PC-9 (cell line): ENCODE data around the gene BCL11A. TPM values are rescaled to one million over a fixed set of nuclear protein-coding genes. Genes with fewer than 3 reads are reported as not detected.

ENCODE experiments used
- BruUV-seq: library from RNA; stranded (reverse); fragments of 400-500 nt; replicated peaks from 2 replicates; lab custom pipeline; 2021; lab: Mats Ljungman, UMichigan
- CTCF ChIA-PET: fragments of 300-600 bp; sonication (Branson Sonifier 250); formaldehyde crosslinking; loops from one replicate; lab custom pipeline; 2022; ENCODE audit warnings: antibody characterized with exemption; lab: Charles Lee
- POLR2A ChIA-PET: fragments of 300-600 bp; sonication (Branson Sonifier 250); formaldehyde crosslinking; loops from one replicate; lab custom pipeline; 2022; ENCODE audit warnings: antibody characterized with exemption; ENCODE audit not compliant: unreplicated experiment; lab: Charles Lee
- DNase-seq, 2 experiments: peaks; one replicate each; pipeline versions ENCODE4 v3.0.0 to v3.0.0-alpha.2; 2015 to 2022; ENCODE audit warnings: mixed read lengths in 1 of 2
- H2AFZ ChIP-seq: fragments of 200-600 bp; sonication (generic); 2 replicates; pipeline ENCODE4 v1.8.1; 2017; ENCODE audit warnings: antibody characterized with exemption
- H3F3A ChIP-seq: fragments of 200-600 bp; sonication (generic); 2 replicates; pipeline ENCODE4 v1.8.1; 2017; ENCODE audit warnings: antibody characterized with exemption, mild to moderate bottlenecking, low read depth; ENCODE audit not compliant: insufficient read depth
- H3K27ac ChIP-seq: fragments of 200-600 bp; sonication (generic); 2 replicates; pipeline ENCODE4 v1.6.1; 2016; ENCODE audit warnings: mixed run types
- H3K27me3 ChIP-seq: fragments of 200-600 bp; sonication (generic); 2 replicates; pipeline ENCODE4 v1.6.1; 2016; ENCODE audit warnings: low read depth, mixed run types; ENCODE audit not compliant: insufficient read depth
- H3K36me3 ChIP-seq: fragments of 200-600 bp; sonication (generic); 2 replicates; pipeline ENCODE4 v1.6.1; 2016; ENCODE audit warnings: low read depth, mixed run types
- H3K4me1 ChIP-seq: fragments of 200-600 bp; sonication (generic); replicated peaks from 2 replicates; pipeline ENCODE4 v1.6.1; 2016; ENCODE audit warnings: mixed run types; ENCODE audit not compliant: insufficient read depth
- H3K4me2 ChIP-seq: fragments of 200-600 bp; sonication (generic); 2 replicates; pipeline ENCODE4 v1.6.1; 2017; ENCODE audit warnings: mixed run types
- H3K4me3 ChIP-seq: fragments of 200-600 bp; sonication (generic); 2 replicates; pipeline ENCODE4 v1.6.1; 2016; ENCODE audit warnings: mixed run types
- H3K79me2 ChIP-seq: fragments of 200-600 bp; sonication (generic); 2 replicates; pipeline ENCODE4 v1.6.1; 2017; ENCODE audit warnings: low read depth, mixed run types
- H3K9me2 ChIP-seq: fragments of 200-600 bp; sonication (generic); 2 replicates; pipeline ENCODE4 v1.8.1; 2017; ENCODE audit warnings: mild to moderate bottlenecking; ENCODE audit not compliant: insufficient read depth
- H3K9me3 ChIP-seq: fragments of 200-600 bp; sonication (generic); 2 replicates; pipeline ENCODE4 v1.8.1; 2016; ENCODE audit warnings: low read depth; ENCODE audit not compliant: insufficient read depth
- H4K20me1 ChIP-seq: fragments of 200-600 bp; sonication (generic); 2 replicates; pipeline ENCODE4 v1.8.1; 2017; ENCODE audit not compliant: insufficient read depth
- EZH2 ChIP-seq: fragments of 200-600 bp; sonication (generic); IDR thresholded peaks from 2 replicates; pipeline ENCODE4 v1.8.0; 2017; ENCODE audit warnings: antibody characterized with exemption, low read depth
- intact Hi-C: fragments of 100-400 bp; cut with micrococcal nuclease; formaldehyde crosslinking; loops from one replicate; pipeline ENCODE4 v1.10.0; 2022; ENCODE audit not compliant: unreplicated experiment
- total RNA-seq: library from RNA; stranded (reverse); gene quantifications from 2 replicates; pipeline ENCODE4 v1.2.3, GENCODE V29; 2021
- TF ChIP-seq, protein P1 (sequence below): fragments of 200-600 bp; sonication (generic); conservative IDR thresholded peaks from 2 replicates; pipeline ENCODE4 v1.6.1; 2017; ENCODE audit warnings: mixed run types, antibody characterized with exemption, mild to moderate bottlenecking, moderate library complexity

The BCL11A gene
- total RNA-seq, 1 experiment from 2014 or later = not detected

DNA sequence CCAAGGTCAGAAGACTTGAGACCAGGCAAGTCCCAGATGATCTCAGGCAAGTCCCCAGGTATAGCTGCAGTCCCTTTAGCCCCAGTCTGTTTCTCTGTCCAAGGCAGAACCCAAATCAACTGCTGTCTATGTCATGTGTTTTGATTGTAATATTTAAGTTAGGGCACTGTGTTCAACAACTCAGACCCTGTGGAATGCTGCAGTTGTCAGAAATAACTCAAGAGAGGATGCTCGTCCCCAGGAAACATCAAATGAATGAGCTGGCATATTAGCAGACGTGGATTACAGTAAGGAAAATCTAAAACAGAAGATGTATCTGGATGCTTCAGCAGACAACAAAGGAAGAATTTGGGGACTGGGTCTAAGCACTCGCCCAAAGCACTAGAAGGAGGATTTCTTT lies 70.1 kb downstream of the BCL11A start:
- Histone ChIP-seq H3K4me3 (no peak overlapping the region), H3K9me3 (no peaks in the 10 kb centered on the region), H3K4me2 (no peak overlapping the region), H3K27ac (no peak overlapping the region), H2AFZ (no peak overlapping the region), H3K36me3 (no peaks in the 10 kb centered on the region), H3K79me2 (no peaks in the 10 kb centered on the region), H3K9me2 (no peaks in the 10 kb centered on the region), H3K4me1 (no peaks in the 10 kb centered on the region), H4K20me1 (no peaks in the 10 kb centered on the region), H3K27me3 (peaks cover 95% of the 10 kb centered on the region), H3F3A (no peaks in the 10 kb centered on the region)
- BruUV-seq = no TSS peak
- CTCF ChIA-PET = no interaction called here
- POLR2A ChIA-PET = no interaction called here
- intact Hi-C loops = no loop called here
- TF ChIP-seq, protein P1, sequence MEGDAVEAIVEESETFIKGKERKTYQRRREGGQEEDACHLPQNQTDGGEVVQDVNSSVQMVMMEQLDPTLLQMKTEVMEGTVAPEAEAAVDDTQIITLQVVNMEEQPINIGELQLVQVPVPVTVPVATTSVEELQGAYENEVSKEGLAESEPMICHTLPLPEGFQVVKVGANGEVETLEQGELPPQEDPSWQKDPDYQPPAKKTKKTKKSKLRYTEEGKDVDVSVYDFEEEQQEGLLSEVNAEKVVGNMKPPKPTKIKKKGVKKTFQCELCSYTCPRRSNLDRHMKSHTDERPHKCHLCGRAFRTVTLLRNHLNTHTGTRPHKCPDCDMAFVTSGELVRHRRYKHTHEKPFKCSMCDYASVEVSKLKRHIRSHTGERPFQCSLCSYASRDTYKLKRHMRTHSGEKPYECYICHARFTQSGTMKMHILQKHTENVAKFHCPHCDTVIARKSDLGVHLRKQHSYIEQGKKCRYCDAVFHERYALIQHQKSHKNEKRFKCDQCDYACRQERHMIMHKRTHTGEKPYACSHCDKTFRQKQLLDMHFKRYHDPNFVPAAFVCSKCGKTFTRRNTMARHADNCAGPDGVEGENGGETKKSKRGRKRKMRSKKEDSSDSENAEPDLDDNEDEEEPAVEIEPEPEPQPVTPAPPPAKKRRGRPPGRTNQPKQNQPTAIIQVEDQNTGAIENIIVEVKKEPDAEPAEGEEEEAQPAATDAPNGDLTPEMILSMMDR = no peak
- no peak for TF ChIP-seq EZH2
- no peak for DNase-seq

GRCh38 chr2:60482222-60482621 lies 71.2 kb downstream of the BCL11A start:
- TF ChIP-seq, protein P1 = no peak
- TF ChIP-seq EZH2 = no peak
- Histone ChIP-seq H3K4me3 (no peak overlapping the region), H3K79me2 (no peaks in the 10 kb centered on the region), H3K27me3 (peaks cover 96% of the 10 kb centered on the region), H3K9me2 (no peaks in the 10 kb centered on the region), H3K4me2 (no peak overlapping the region), H3K4me1 (no peaks in the 10 kb centered on the region), H3K9me3 (no peaks in the 10 kb centered on the region), H3K36me3 (no peaks in the 10 kb centered on the region), H3K27ac (no peak overlapping the region), H4K20me1 (no peaks in the 10 kb centered on the region), H2AFZ (no peak overlapping the region), H3F3A (no peaks in the 10 kb centered on the region)
- no peak for DNase-seq
- ChIA-PET CTCF (no interaction called here), POLR2A (no interaction called here)
- intact Hi-C loops = no loop called here
- no TSS peak for BruUV-seq

- Histone ChIP-seq H3K79me2 (no peaks in the 10 kb centered on the region), H3K9me2 (no peaks in the 10 kb centered on the region), H2AFZ (no peak overlapping the region), H3K4me1 (no peaks in the 10 kb centered on the region), H3K27ac (no peak overlapping the region), H3K9me3 (no peaks in the 10 kb centered on the region), H3K4me3 (no peak overlapping the region), H3F3A (no peaks in the 10 kb centered on the region), H3K36me3 (no peaks in the 10 kb centered on the region), H3K27me3 (peaks cover 96% of the 10 kb centered on the region), H4K20me1 (no peaks in the 10 kb centered on the region), H3K4me2 (no peak overlapping the region)
- CTCF ChIA-PET = no interaction called here
- POLR2A ChIA-PET = no interaction called here
- TF ChIP-seq EZH2 = no peak
- TF ChIP-seq, protein P1 = no peak
- intact Hi-C loops = no loop called here
- no peak for DNase-seq
- no TSS peak for BruUV-seq
Measured at GRCh38 chr2:60481257-60481656, 72.2 kb downstream of the BCL11A start.
